GM12878 (cell line): ENCODE measurements around the gene FBXW12. TPM values are rescaled to one million over a fixed set of nuclear protein-coding genes. Genes with fewer than 3 reads are reported as not detected.

ENCODE experiments used
- ATAC-seq: fragments of 200-7000 bp; cut with Tn5 transposase; 3 replicates; pipeline ENCODE4 v1.9.1; 2020; ENCODE audit warnings: mild to moderate bottlenecking, moderate library complexity
- BruUV-seq: library from RNA; stranded (reverse); fragments of 400-500 nt; replicated peaks from 2 replicates; lab custom pipeline; 2021; lab: Mats Ljungman, UMichigan
- CTCF ChIA-PET: fragments of 300-600 bp; sonication (Branson Sonifier 250); formaldehyde crosslinking; extraction: SDS; loops from one replicate; lab custom pipeline; 2021; ENCODE audit warnings: inconsistent platforms; lab: Yijun Ruan, JAX
- POLR2A ChIA-PET: fragments of 350-600 bp; formaldehyde crosslinking; extraction: SDS; loops from one replicate; lab custom pipeline; 2021; ENCODE audit warnings: inconsistent platforms; lab: Charles Lee
- RAD21 ChIA-PET: fragments of 300-600 bp; sonication (Branson Sonifier 250); formaldehyde crosslinking; loops from one replicate; lab custom pipeline; 2023; ENCODE audit warnings: antibody characterized with exemption; ENCODE audit not compliant: unreplicated experiment; lab: Charles Lee
- SMC1A ChIA-PET: fragments of 300-600 bp; sonication (Branson Sonifier 250); formaldehyde crosslinking; loops from one replicate; lab custom pipeline; 2023; ENCODE audit not compliant: unreplicated experiment, uncharacterized antibody; lab: Charles Lee
- DNase-seq: peaks from one replicate; pipeline ENCODE4 v3.0.0-alpha.2; 2011; ENCODE audit warnings: low read depth, low spot score
- FAIRE-seq: peaks from 3 replicates; lab custom pipeline; 2011; peaks lifted over from hg19 to GRCh38; lab: Jason Lieb, UNC
- H2AFZ ChIP-seq: 2 replicates; pipeline ENCODE4 v1.6.0; 2011; ENCODE audit warnings: low read depth, low read length, control low read depth; ENCODE audit not compliant: control insufficient read depth
- H3K27ac ChIP-seq: 2 replicates; pipeline ENCODE4 v1.5.1; 2011; ENCODE audit warnings: control low read depth; ENCODE audit not compliant: control insufficient read depth, insufficient read depth
- H3K27me3 ChIP-seq, 2 experiments: replicated peaks in 1 of 2; 2 replicates each; pipeline versions ENCODE4 v1.6.0 to v1.6.1; 2011; ENCODE audit warnings: low read length in 1 of 2; ENCODE audit not compliant: control insufficient read depth in 2 of 2, insufficient read depth in 2 of 2
- H3K36me3 ChIP-seq, 2 experiments: 2 replicates each; pipeline ENCODE4 v1.5.1; 2011; ENCODE audit warnings: low read length in 1 of 2; ENCODE audit not compliant: control insufficient read depth in 2 of 2, insufficient read depth in 2 of 2
- H3K4me1 ChIP-seq: 2 replicates; pipeline ENCODE4 v1.6.1; 2011; ENCODE audit warnings: mild to moderate bottlenecking, low read length, moderate library complexity, mixed read lengths; ENCODE audit not compliant: control insufficient read depth, insufficient read depth
- H3K4me2 ChIP-seq: 2 replicates; pipeline ENCODE4 v1.6.0; 2011; ENCODE audit warnings: control low read depth; ENCODE audit not compliant: control insufficient read depth, insufficient read depth
- H3K4me3 ChIP-seq: fragments of 200-600 bp; sonication (generic); 2 replicates; pipeline ENCODE4 v1.5.1; 2016
- H3K79me2 ChIP-seq: 2 replicates; pipeline ENCODE4 v1.6.0; 2011; ENCODE audit warnings: low read length; ENCODE audit not compliant: control insufficient read depth, insufficient read depth
- H3K9ac ChIP-seq: 2 replicates; pipeline ENCODE4 v1.8.0; 2011; ENCODE audit warnings: low read length, control low read depth, mixed read lengths; ENCODE audit not compliant: control insufficient read depth, insufficient read depth
- H3K9me3 ChIP-seq: replicated peaks from 3 replicates; pipeline ENCODE4 v1.5.1; 2011; ENCODE audit warnings: mild to moderate bottlenecking, low read length; ENCODE audit not compliant: control insufficient read depth, insufficient read depth
- H4K20me1 ChIP-seq: 2 replicates; pipeline ENCODE4 v1.6.0; 2011; ENCODE audit not compliant: control insufficient read depth, insufficient read depth
- ATF3 ChIP-seq: IDR thresholded peaks from 2 replicates; pipeline ENCODE4 v1.6.1; 2011; ENCODE audit warnings: low read depth, mild to moderate bottlenecking, low read length, moderate library complexity, borderline replicate concordance; ENCODE audit errors: extremely low read depth
- DPF2 ChIP-seq: fragments of 450-650 bp; IDR thresholded peaks from 2 replicates; pipeline ENCODE4 v1.6.1; 2017; ENCODE audit warnings: mild to moderate bottlenecking
- FOXK2 ChIP-seq: fragments of 450-650 bp; IDR thresholded peaks from 2 replicates; pipeline ENCODE4 v1.6.1; 2017; ENCODE audit warnings: mild to moderate bottlenecking, moderate library complexity
- FOXM1 ChIP-seq: IDR thresholded peaks from 2 replicates; pipeline ENCODE4 v1.6.1; 2012; ENCODE audit warnings: low read depth, mild to moderate bottlenecking, inconsistent platforms, low read length, moderate library complexity
- PAX5 ChIP-seq: IDR thresholded peaks from 2 replicates; pipeline ENCODE4 v1.6.1; 2011; ENCODE audit warnings: low read depth, low read length, borderline replicate concordance
- PML ChIP-seq: IDR thresholded peaks from 2 replicates; pipeline ENCODE4 v1.6.1; 2012; ENCODE audit warnings: low read length, inconsistent platforms
- POLR2AphosphoS5 ChIP-seq: IDR thresholded peaks from 2 replicates; pipeline ENCODE4 v1.6.1; 2011; ENCODE audit warnings: mild to moderate bottlenecking, low read length, inconsistent platforms
- RAD21 ChIP-seq: IDR thresholded peaks from 2 replicates; pipeline ENCODE4 v1.6.1; 2011; ENCODE audit warnings: mild to moderate bottlenecking, low read depth, low read length, moderate library complexity; ENCODE audit not compliant: insufficient read depth
- SIN3A ChIP-seq: IDR thresholded peaks from 2 replicates; pipeline ENCODE4 v1.6.1; 2012; ENCODE audit warnings: low read depth, low read length, improper control_type of control experiment
- TBL1XR1 ChIP-seq: IDR thresholded peaks from 2 replicates; pipeline ENCODE4 v1.6.1; 2012; ENCODE audit warnings: low read depth, low read length, improper control_type of control experiment
- in situ Hi-C: fragments of 300-500 bp; cut with MboI; formaldehyde crosslinking; loops from 9 replicates; pipeline ENCODE4 v1.14.3; 2018; ENCODE audit warnings: mixed read lengths
- intact Hi-C: fragments of 100-400 bp; cut with micrococcal nuclease; formaldehyde crosslinking; loops from one replicate; pipeline ENCODE4 v1.14.2; 2022; ENCODE audit not compliant: unreplicated experiment
- polyA plus RNA-seq, 11 experiments: library from polyadenylated mRNA; depleted of rRNA in 4 of 11; unstranded in 6 of 11; stranded (reverse) in 5 of 11; fragments of >200 nt; fragmentation: Nextera tagmentation in 4 of 11; fragmentation: Illumina TruSeq in 1 of 11; extraction: Ambion mirVana in 4 of 11; extraction: Trizol in 1 of 11; gene quantifications; 1 replicate in 1 of 11; 2 replicates in 10 of 11; pipeline versions ENCODE4 v1.2.1 to v1.2.3, GENCODE V29; 2011 to 2016; ENCODE audit warnings: inconsistent platforms in 2 of 11, missing spikeins in 2 of 11, low read depth in 1 of 11
- total RNA-seq, 4 experiments: library from RNA; depleted of rRNA in 3 of 4; stranded (reverse); fragments of >200 nt in 3 of 4; fragmentation: Illumina TruSeq in 1 of 4; extraction: Trizol in 1 of 4; gene quantifications; 2 replicates each; pipeline versions ENCODE4 v1.2.1 to v1.2.3, GENCODE V29; 2013 to 2021

FBXW12 gene
- total and polyA plus RNA-seq, 10 of the 15 experiments (the other 5 are each of a cell fraction or from before 2014, with no cell fraction given): 0.04 to 0.18 (median 0.12) TPM; not detected in 4

- TF ChIP-seq RAD21 (no peak), PML (no peak), POLR2AphosphoS5 (no peak), ATF3 (no peak), FOXM1 (no peak), SIN3A (no peak), TBL1XR1 (no peak), PAX5 (no peak), FOXK2 (no peak)
Observed at GRCh38 chr3:48372862-48373435, 930 bp downstream of the FBXW12 start (continued).

- H2AFZ ChIP-seq: no peak overlapping the region
- ChIA-PET POLR2A (no interaction called here), CTCF (interaction anchor here (3.8 to 4.2 kb wide), 2 partner anchors 13 to 49 kb away, joined by 13 to 17 read pairs; no protein-coding TSS in a partner anchor), SMC1A (interaction anchor here (1.4 to 1.9 kb wide), 2 partner anchors 48 to 129 kb away, joined by 3 to 6 read pairs; no protein-coding TSS in a partner anchor), RAD21 (interaction anchor here (1.9 kb wide), 1 partner anchor 12 kb away, joined by 4 read pairs; no protein-coding TSS in a partner anchor)
- H3K9ac ChIP-seq: no peak overlapping the region
- H3K4me3 ChIP-seq: no peak overlapping the region
- FAIRE-seq (no peak), DNase-seq (no peak), ATAC-seq (no peak)
- no peaks in the 10 kb centered on the region for H3K4me1 ChIP-seq
- H4K20me1 ChIP-seq: no peaks in the 10 kb centered on the region
- in situ Hi-C loops (no loop called here), intact Hi-C loops (no loop called here)
- TF ChIP-seq DPF2: no peak
- H3K36me3 ChIP-seq: no peaks in the 10 kb centered on the region
- no TSS peak for BruUV-seq
- H3K4me2 ChIP-seq: no peak overlapping the region
- peaks cover 0 to 3% of the 10 kb centered on the region in 2 experiments; a peak in 2 of 4 replicates for H3K27me3 ChIP-seq
- H3K9me3 ChIP-seq: no peaks in the 10 kb centered on the region
- H3K79me2 ChIP-seq: no peaks in the 10 kb centered on the region
- H3K27ac ChIP-seq: no peak overlapping the region
Observed at GRCh38 chr3:48387634-48388033, 15.6 kb downstream of the FBXW12 start.
